GM12878 (cell line): ENCODE results near the gene NRM. TPM values are rescaled to one million over a fixed set of nuclear protein-coding genes. Genes with fewer than 3 reads are reported as not detected.

Experiments
- EED ChIP-seq: sonication (generic); IDR thresholded peaks from 2 replicates; pipeline ENCODE4 v1.6.1; 2016; ENCODE audit warnings: antibody characterized with exemption, low read depth
- EP300 ChIP-seq, 2 experiments: fragments of 150-350 bp in 1 of 2; IDR thresholded peaks; 2 replicates each; pipeline ENCODE4 v1.6.1; 2011 to 2012; ENCODE audit warnings: low read depth in 2 of 2, low read length in 2 of 2, borderline replicate concordance in 1 of 2, improper control_type of control experiment in 1 of 2, inconsistent platforms in 1 of 2; ENCODE audit not compliant: control insufficient read depth in 1 of 2
- FOXK2 ChIP-seq: fragments of 450-650 bp; IDR thresholded peaks from 2 replicates; pipeline ENCODE4 v1.6.1; 2017; ENCODE audit warnings: mild to moderate bottlenecking, moderate library complexity
- HCFC1 ChIP-seq: fragments of 150-350 bp; IDR thresholded peaks from 2 replicates; pipeline ENCODE4 v1.6.1; 2014; ENCODE audit warnings: low read length
- IRF3 ChIP-seq: fragments of 450-650 bp; IDR thresholded peaks from 2 replicates; pipeline ENCODE4 v1.6.1; 2014; ENCODE audit warnings: mild to moderate bottlenecking
- IRF4 ChIP-seq: IDR thresholded peaks from 2 replicates; pipeline ENCODE4 v1.6.1; 2011; ENCODE audit warnings: low read depth, low read length
- KLF5 ChIP-seq: fragments of 450-650 bp; IDR thresholded peaks from 2 replicates; pipeline ENCODE4 v1.6.1; 2014; ENCODE audit warnings: mild to moderate bottlenecking; ENCODE audit not compliant: partially characterized antibody
- NR2C2 ChIP-seq: IDR thresholded peaks from 2 replicates; pipeline ENCODE4 v1.6.1; 2011; ENCODE audit warnings: borderline replicate concordance, low read depth; ENCODE audit not compliant: control insufficient read depth, insufficient read length
- NR2F1 ChIP-seq: fragments of 450-650 bp; conservative IDR thresholded peaks from 2 replicates; pipeline ENCODE4 v1.6.1; 2017; ENCODE audit warnings: mild to moderate bottlenecking
- RBBP5 ChIP-seq: fragments of 200-600 bp; sonication (generic); conservative IDR thresholded peaks from 2 replicates; pipeline ENCODE4 v1.6.1; 2016
- SKIL ChIP-seq: fragments of 450-650 bp; IDR thresholded peaks from 2 replicates; pipeline ENCODE4 v1.6.1; 2017; ENCODE audit warnings: mild to moderate bottlenecking, low read depth, inconsistent platforms; ENCODE audit not compliant: poor library complexity, severe bottlenecking
- SMARCA5 ChIP-seq: fragments of 450-650 bp; IDR thresholded peaks from 2 replicates; pipeline ENCODE4 v1.6.1; 2017; ENCODE audit warnings: mild to moderate bottlenecking
- SRF ChIP-seq, 2 experiments: IDR thresholded peaks; 2 replicates each; pipeline ENCODE4 v1.6.1; 2011; ENCODE audit warnings: low read depth in 2 of 2, low read length in 2 of 2, mild to moderate bottlenecking in 1 of 2, moderate library complexity in 1 of 2
- STAT1 ChIP-seq: fragments of 450-650 bp; conservative IDR thresholded peaks from 2 replicates; pipeline ENCODE4 v1.6.1; 2014; ENCODE audit warnings: antibody characterized with exemption, mild to moderate bottlenecking
- TBL1XR1 ChIP-seq: IDR thresholded peaks from 2 replicates; pipeline ENCODE4 v1.6.1; 2012; ENCODE audit warnings: low read depth, low read length, improper control_type of control experiment
- polyA plus RNA-seq, 11 experiments: library from polyadenylated mRNA; depleted of rRNA in 4 of 11; unstranded in 6 of 11; stranded (reverse) in 5 of 11; fragments of >200 nt; fragmentation: Nextera tagmentation in 4 of 11; fragmentation: Illumina TruSeq in 1 of 11; extraction: Ambion mirVana in 4 of 11; extraction: Trizol in 1 of 11; gene quantifications; 1 replicate in 1 of 11; 2 replicates in 10 of 11; pipeline versions ENCODE4 v1.2.1 to v1.2.3, GENCODE V29; 2011 to 2016; ENCODE audit warnings: inconsistent platforms in 2 of 11, missing spikeins in 2 of 11, low read depth in 1 of 11
- total RNA-seq, 4 experiments: library from RNA; depleted of rRNA in 3 of 4; stranded (reverse); fragments of >200 nt in 3 of 4; fragmentation: Illumina TruSeq in 1 of 4; extraction: Trizol in 1 of 4; gene quantifications; 2 replicates each; pipeline versions ENCODE4 v1.2.1 to v1.2.3, GENCODE V29; 2013 to 2021
- TF ChIP-seq, protein P1 (sequence below): fragments of 450-650 bp; IDR thresholded peaks from 2 replicates; pipeline ENCODE4 v1.6.1; 2016; ENCODE audit warnings: mild to moderate bottlenecking
- TF ChIP-seq, protein P2 (sequence below): IDR thresholded peaks from 2 replicates; pipeline ENCODE4 v1.6.1; 2011; ENCODE audit warnings: low read depth, low read length, improper control_type of control experiment, borderline replicate concordance
- TF ChIP-seq, protein P3 (sequence below): IDR thresholded peaks from 2 replicates; pipeline ENCODE4 v1.6.1; 2012; ENCODE audit warnings: low read depth, low read length, improper control_type of control experiment
- TF ChIP-seq, protein P4 (sequence below): fragments of 450-650 bp; IDR thresholded peaks from 2 replicates; pipeline ENCODE4 v1.6.1; 2017; ENCODE audit warnings: mild to moderate bottlenecking, moderate library complexity

Gene NRM
- total and polyA plus RNA-seq, 10 of the 15 experiments (the other 5 are each of a cell fraction or from before 2014, with no cell fraction given): 15.4 to 46.7 (median 29.0) TPM

DNA sequence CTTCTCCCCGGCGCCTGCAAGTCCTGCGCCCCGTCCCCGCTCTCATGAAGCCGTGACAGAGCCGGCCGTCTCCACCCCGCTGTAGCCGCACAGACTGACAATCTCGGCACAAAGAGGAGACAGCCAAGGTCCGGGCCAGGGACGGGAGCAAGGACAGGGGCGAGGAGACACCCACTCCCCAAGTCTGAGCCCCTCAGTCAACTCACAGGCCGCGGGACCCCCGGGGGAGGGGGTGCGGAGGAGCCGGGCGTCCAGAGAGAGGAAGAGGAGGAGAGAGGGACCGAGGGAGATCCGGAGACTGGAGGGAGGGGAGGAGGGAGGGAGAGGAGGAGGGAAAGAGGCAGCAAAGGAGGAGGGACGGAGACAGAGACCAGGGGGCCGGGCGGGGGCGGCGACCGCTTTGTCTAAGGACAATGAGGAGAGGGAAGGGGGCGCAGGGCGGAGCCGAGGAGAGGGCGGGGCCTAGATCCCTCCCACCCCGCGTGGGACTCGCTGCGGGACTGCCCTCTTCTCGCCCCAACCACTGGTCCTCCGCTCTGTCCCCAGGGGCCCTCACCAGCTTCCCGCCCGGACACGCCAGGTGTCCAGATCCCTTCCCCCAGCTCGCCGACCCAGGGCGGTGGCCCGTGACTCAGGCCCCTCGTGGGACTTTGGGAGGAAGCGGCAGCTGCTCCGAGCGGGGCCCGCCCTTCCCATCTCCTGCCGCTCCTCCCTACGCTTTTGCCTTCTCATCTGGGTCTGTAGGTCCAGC lies 3.7 kb downstream of the NRM start (continued):
- TF ChIP-seq SKIL (peak; percentile 49), TBL1XR1 (peak; percentile 88), SMARCA5 (peak; percentile 81; the same call in 1 of the 2 replicates), EED (peak; percentile 85), RBBP5 (no peak), IRF4 (peak; percentile 46; the same call in 1 of the 2 replicates), STAT1 (0 out of 2 replicates have a peak, but pooled peaks have one; percentile 57), SRF (IDR thresholded peaks at IDR 0.05; ENCODE audit: low read depth in 2 of 2, low read length in 2 of 2) (no peak), NR2F1 (peak; percentile 93), HCFC1 (no peak), KLF5 (no peak), NR2C2 (no peak), IRF3 (no peak), FOXK2 (no peak), EP300 (IDR thresholded peaks at IDR 0.05; ENCODE audit: borderline replicate concordance in 1 of 2, control insufficient read depth in 1 of 2, low read depth in 2 of 2, low read length in 2 of 2) (peak; percentile 60 to 91)
- TF ChIP-seq, protein P1, sequence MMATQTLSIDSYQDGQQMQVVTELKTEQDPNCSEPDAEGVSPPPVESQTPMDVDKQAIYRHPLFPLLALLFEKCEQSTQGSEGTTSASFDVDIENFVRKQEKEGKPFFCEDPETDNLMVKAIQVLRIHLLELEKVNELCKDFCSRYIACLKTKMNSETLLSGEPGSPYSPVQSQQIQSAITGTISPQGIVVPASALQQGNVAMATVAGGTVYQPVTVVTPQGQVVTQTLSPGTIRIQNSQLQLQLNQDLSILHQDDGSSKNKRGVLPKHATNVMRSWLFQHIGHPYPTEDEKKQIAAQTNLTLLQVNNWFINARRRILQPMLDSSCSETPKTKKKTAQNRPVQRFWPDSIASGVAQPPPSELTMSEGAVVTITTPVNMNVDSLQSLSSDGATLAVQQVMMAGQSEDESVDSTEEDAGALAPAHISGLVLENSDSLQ: peak; percentile 74
- TF ChIP-seq, protein P2, sequence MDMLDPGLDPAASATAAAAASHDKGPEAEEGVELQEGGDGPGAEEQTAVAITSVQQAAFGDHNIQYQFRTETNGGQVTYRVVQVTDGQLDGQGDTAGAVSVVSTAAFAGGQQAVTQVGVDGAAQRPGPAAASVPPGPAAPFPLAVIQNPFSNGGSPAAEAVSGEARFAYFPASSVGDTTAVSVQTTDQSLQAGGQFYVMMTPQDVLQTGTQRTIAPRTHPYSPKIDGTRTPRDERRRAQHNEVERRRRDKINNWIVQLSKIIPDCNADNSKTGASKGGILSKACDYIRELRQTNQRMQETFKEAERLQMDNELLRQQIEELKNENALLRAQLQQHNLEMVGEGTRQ: no peak
- TF ChIP-seq, protein P3, sequence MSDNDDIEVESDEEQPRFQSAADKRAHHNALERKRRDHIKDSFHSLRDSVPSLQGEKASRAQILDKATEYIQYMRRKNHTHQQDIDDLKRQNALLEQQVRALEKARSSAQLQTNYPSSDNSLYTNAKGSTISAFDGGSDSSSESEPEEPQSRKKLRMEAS: 0 out of 2 replicates have a peak, but pooled peaks have one; percentile 12
- TF ChIP-seq, protein P4, sequence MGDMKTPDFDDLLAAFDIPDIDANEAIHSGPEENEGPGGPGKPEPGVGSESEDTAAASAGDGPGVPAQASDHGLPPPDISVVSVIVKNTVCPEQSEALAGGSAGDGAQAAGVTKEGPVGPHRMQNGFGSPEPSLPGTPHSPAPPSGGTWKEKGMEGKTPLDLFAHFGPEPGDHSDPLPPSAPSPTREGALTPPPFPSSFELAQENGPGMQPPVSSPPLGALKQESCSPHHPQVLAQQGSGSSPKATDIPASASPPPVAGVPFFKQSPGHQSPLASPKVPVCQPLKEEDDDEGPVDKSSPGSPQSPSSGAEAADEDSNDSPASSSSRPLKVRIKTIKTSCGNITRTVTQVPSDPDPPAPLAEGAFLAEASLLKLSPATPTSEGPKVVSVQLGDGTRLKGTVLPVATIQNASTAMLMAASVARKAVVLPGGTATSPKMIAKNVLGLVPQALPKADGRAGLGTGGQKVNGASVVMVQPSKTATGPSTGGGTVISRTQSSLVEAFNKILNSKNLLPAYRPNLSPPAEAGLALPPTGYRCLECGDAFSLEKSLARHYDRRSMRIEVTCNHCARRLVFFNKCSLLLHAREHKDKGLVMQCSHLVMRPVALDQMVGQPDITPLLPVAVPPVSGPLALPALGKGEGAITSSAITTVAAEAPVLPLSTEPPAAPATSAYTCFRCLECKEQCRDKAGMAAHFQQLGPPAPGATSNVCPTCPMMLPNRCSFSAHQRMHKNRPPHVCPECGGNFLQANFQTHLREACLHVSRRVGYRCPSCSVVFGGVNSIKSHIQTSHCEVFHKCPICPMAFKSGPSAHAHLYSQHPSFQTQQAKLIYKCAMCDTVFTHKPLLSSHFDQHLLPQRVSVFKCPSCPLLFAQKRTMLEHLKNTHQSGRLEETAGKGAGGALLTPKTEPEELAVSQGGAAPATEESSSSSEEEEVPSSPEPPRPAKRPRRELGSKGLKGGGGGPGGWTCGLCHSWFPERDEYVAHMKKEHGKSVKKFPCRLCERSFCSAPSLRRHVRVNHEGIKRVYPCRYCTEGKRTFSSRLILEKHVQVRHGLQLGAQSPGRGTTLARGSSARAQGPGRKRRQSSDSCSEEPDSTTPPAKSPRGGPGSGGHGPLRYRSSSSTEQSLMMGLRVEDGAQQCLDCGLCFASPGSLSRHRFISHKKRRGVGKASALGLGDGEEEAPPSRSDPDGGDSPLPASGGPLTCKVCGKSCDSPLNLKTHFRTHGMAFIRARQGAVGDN: 0 out of 2 replicates have a peak, but pooled peaks have one; percentile 28
